ENCODE data around the gene HECTD2.

- TF ChIP-seq POLR2A (IDR thresholded peaks at IDR 0.05) (no peak), CTCF (IDR thresholded peaks at IDR 0.05) (no peak)
Measured at GRCh38 chr10:91412354-91413087, 2.4 kb downstream of the HECTD2 start.

All from lower leg skin (tissue), 3 donors.